ENCODE measurements around the gene ADAMTSL1. TPM values are rescaled to one million over a fixed set of nuclear protein-coding genes. Genes with fewer than 3 reads are reported as not detected.

Gene ADAMTSL1
- total and polyA plus RNA-seq, 2 of the 8 experiments (the other 6 are each of a cell fraction or from before 2014, with no cell fraction given) = 0.84 to 1.1 TPM

GRCh38 chr9:18457510-18457909, 16.4 kb upstream of the ADAMTSL1 start (continued):
- TF ChIP-seq CHD7 (IDR thresholded peaks at IDR 0.05; ENCODE audit: insufficient replicate concordance, low read length) = no peak
- TF ChIP-seq CEBPB (IDR thresholded peaks at IDR 0.05; ENCODE audit: low read depth, low read length) = no peak
- no peak for TF ChIP-seq EGR1 (IDR thresholded peaks at IDR 0.05; ENCODE audit: borderline replicate concordance, low read depth, low read length)
- no peak for TF ChIP-seq RFX5 (IDR thresholded peaks at IDR 0.05; ENCODE audit: borderline replicate concordance, low read depth, low read length)
- TF ChIP-seq RNF2 (IDR thresholded peaks at IDR 0.05; ENCODE audit: borderline replicate concordance, low read depth, low read length, missing control alignments, poor library complexity, severe bottlenecking) = no peak
- no peak for TF ChIP-seq USF2 (IDR thresholded peaks at IDR 0.05; ENCODE audit: low read length)
- no peak for TF ChIP-seq RXRA (IDR thresholded peaks at IDR 0.05; ENCODE audit: insufficient read depth, low read depth, low read length)
- no peak for TF ChIP-seq ASH2L (IDR thresholded peaks at IDR 0.05; ENCODE audit: low read length)
- TF ChIP-seq RAD21 (IDR thresholded peaks at IDR 0.05 in 1 of 2, conservative IDR thresholded peaks at IDR 0.05 in 1 of 2; ENCODE audit: low read depth in 2 of 2, low read length in 2 of 2) = no peak
- no peak for TF ChIP-seq KDM4A (IDR thresholded peaks at IDR 0.05; ENCODE audit: low read depth, low read length, severe bottlenecking)

Data from H1 (cell line).